Adipocyte (in vitro differentiated cells): ENCODE results near the gene RPL23.
A peak's percentile ranks its signal among the peaks of the same experiment; 100 is the strongest.

Experiments used
- DNase-seq: peaks from one replicate; pipeline ENCODE4 v3.0.0-alpha.2; 2015; ENCODE audit warnings: low read depth
- H3K27me3 ChIP-seq: replicated peaks from 2 replicates; pipeline ENCODE4 v1.7.0; 2013; ENCODE audit warnings: mild to moderate bottlenecking, low read length, moderate library complexity; ENCODE audit not compliant: control insufficient read depth, insufficient read depth
- H3K36me3 ChIP-seq: 2 replicates; pipeline ENCODE4 v1.7.0; 2013; ENCODE audit warnings: low read length, mild to moderate bottlenecking, moderate library complexity; ENCODE audit not compliant: control insufficient read depth, insufficient read depth, severe bottlenecking
- H3K4me1 ChIP-seq: 2 replicates; pipeline ENCODE4 v1.7.0; 2013; ENCODE audit warnings: mild to moderate bottlenecking, low read length, moderate library complexity; ENCODE audit not compliant: control insufficient read depth, insufficient read depth
- H3K4me3 ChIP-seq: 2 replicates; pipeline ENCODE4 v1.7.0; 2013; ENCODE audit warnings: mild to moderate bottlenecking, low read length, moderate library complexity
- H3K9ac ChIP-seq: 2 replicates; pipeline ENCODE4 v1.7.0; 2013; ENCODE audit warnings: mild to moderate bottlenecking, low read length, moderate library complexity
- H3K9me3 ChIP-seq: 2 replicates; pipeline ENCODE4 v1.7.0; 2013; ENCODE audit warnings: mild to moderate bottlenecking, low read length, moderate library complexity; ENCODE audit not compliant: control insufficient read depth

Gene RPL23

GRCh38 chr17:38815576-38816193 is 37.8 kb downstream of the RPL23 start:
- peaks cover 13% of the 10 kb centered on the region for H3K4me1 ChIP-seq
- H3K9ac ChIP-seq: peak overlapping the region; percentile 36
- H3K9me3 ChIP-seq: no peaks in the 10 kb centered on the region
- peaks cover 43% of the 10 kb centered on the region for H3K36me3 ChIP-seq
- H3K27me3 ChIP-seq: no peaks in the 10 kb centered on the region
- peak; percentile 46 for DNase-seq
- no peak overlapping the region for H3K4me3 ChIP-seq

- H3K27me3 ChIP-seq: no peaks in the 10 kb centered on the region
- peaks cover 81% of the 10 kb centered on the region for H3K36me3 ChIP-seq
- no peaks in the 10 kb centered on the region for H3K9me3 ChIP-seq
- no peak overlapping the region for H3K9ac ChIP-seq
- no peak overlapping the region for H3K4me3 ChIP-seq
- no peaks in the 10 kb centered on the region for H3K4me1 ChIP-seq
- no peak for DNase-seq
These were observed 43.7 kb downstream of the RPL23 start for GRCh38 chr17:38809828-38810227.

GRCh38 chr17:38800237-38800760 is 53.2 kb downstream of the RPL23 start:
- Histone ChIP-seq H3K27me3 (no peaks in the 10 kb centered on the region), H3K4me1 (peaks cover 32% of the 10 kb centered on the region), H3K9me3 (no peaks in the 10 kb centered on the region), H3K9ac (peak overlapping the region; percentile 94), H3K4me3 (peak overlapping the region; percentile 81), H3K36me3 (peaks cover 44% of the 10 kb centered on the region)
- DNase-seq: peak; percentile 49

GRCh38 chr17:38799501-38800236 is 53.9 kb downstream of the RPL23 start, which contains the start of gene PIP4K2B:
PIP4K2B (minus strand) TSS chr17:38799556; CDS start chr17:38799424, 132 bp downstream.
- Histone ChIP-seq H3K36me3 (peaks cover 40% of the 10 kb centered on the region), H3K9ac (peak within 1 kb of the TSS; percentile 94), H3K27me3 (no peaks in the 10 kb centered on the region), H3K9me3 (no peaks in the 10 kb centered on the region), H3K4me1 (peaks cover 32% of the 10 kb centered on the region), H3K4me3 (peak within 1 kb of the TSS; percentile 82)
- peak; percentile 98 for DNase-seq

GRCh38 chr17:38798614-38799500 is 54.7 kb downstream of the RPL23 start:
- H3K9me3 ChIP-seq: no peaks in the 10 kb centered on the region
- peak; percentile 73 for DNase-seq
- H3K4me3 ChIP-seq: peak overlapping the region; percentile 82
- H3K27me3 ChIP-seq: no peaks in the 10 kb centered on the region
- peaks cover 34% of the 10 kb centered on the region for H3K36me3 ChIP-seq
- peak overlapping the region; percentile 87 for H3K9ac ChIP-seq
- H3K4me1 ChIP-seq: peaks cover 32% of the 10 kb centered on the region
